ELR (cell line): ENCODE data around the gene RBM22.
A peak's percentile ranks its signal among the peaks of the same experiment; 100 is the strongest.

Experiments used
- DNase-seq: peaks from one replicate; pipeline ENCODE4 v3.0.0-alpha.2; 2015; ENCODE audit warnings: low read depth

The RBM22 gene

DNA sequence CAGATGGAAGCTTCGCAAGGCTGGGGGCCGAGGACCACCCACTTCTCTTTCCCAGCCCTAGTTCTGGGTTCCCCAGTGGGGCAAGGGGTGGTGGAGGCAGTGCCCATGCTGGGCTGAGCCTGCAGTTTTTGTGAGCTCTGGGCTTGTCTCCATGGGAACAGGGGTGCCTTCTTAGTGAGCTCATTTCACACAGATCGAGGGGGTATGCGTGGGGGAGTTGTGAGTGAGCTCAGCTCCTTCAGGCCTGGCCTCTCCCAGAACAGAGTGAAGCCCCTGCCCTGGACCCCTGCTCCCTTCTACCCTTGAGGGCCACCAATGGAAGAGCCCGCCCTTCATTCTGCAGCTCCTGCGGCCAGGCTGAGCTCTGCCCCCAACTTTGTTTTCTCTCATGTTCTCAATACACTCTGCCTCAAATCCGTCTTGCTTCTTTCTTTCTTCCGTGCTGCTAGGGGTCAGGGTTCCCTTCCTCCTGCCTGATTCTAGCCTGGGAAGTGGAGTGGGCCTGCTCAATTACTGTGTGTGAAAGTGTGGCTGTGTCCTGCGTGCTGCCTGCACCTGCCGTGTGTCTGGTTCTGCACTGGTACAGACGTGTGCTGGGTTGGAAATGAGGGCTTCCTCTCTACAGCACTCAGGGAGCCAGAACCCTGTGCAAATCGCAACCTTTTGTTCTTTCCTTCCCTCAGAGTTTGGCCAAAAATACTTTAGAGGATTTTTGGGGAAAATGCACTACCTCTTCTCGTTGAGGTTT is 48.8 kb downstream of the RBM22 start:
- DNase-seq: no peak

DNA sequence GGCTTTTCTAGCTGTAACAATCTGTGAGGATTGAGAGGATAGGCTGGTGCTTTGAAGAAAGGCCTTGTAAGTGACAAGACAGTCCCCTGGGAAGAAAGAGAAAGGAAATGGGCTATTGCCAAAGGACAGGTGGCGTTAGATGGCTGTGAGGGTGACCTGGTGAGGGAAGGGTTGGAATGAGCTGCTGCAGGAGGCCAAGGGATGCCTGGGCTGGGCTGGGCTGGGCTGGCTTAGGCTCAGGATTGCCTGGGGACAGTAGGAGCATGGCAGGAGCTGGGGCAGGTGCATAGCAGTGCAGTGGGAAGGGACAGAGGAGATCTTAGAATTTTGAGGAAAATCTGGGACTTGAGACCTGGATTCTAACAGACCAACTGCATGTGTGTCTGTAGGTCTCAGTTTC is 49.5 kb downstream of the RBM22 start:
- no peak for DNase-seq

DNA sequence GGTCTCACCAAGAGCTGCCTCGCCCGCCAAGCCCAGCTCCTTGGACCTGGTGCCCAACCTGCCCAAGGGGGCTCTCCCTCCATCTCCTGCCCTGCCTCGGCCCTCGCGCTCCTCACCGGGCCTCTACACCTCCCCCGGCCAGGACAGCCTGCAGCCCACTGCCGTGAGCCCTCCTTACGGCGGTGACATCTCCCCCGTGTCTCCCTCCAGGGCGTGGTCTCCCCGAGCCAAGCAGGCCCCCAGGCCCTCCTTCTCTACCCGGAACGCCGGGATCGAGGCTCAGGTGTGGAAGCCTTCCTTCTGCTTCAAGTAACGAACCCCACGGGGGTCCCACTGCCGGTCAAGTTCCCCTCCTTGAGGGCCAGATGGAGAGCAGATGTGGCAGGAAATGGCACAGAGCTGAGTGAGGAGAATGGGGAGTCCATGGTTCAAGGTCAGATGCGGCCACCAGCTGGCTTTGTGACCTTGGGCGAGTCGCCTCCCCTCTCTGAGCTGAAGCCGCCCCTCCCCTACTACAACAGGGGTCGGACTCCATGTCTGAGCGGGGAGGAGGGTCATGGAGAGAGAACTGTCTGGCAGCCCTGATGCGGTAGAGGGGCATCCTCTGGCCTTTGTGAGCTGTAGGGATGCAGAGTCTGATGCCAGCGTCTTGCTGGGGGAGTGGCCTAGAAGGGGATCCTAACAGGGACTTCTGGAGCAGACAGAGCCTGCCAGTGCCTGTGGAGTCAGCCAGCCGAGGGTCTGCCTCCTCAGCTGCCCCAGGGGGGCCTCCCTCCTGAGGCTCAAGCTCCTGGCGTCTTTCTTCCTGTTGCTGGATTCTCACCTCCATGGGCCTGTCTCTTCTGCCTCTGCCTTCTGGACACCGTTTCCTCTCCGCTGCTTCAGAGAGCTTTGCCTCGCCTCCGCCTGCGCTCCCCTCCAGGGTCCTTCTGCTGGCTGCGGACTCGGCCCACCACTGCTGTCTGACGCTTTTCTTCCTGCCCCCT is 50.5 kb downstream of the RBM22 start:
- DNase-seq: no peak

DNA sequence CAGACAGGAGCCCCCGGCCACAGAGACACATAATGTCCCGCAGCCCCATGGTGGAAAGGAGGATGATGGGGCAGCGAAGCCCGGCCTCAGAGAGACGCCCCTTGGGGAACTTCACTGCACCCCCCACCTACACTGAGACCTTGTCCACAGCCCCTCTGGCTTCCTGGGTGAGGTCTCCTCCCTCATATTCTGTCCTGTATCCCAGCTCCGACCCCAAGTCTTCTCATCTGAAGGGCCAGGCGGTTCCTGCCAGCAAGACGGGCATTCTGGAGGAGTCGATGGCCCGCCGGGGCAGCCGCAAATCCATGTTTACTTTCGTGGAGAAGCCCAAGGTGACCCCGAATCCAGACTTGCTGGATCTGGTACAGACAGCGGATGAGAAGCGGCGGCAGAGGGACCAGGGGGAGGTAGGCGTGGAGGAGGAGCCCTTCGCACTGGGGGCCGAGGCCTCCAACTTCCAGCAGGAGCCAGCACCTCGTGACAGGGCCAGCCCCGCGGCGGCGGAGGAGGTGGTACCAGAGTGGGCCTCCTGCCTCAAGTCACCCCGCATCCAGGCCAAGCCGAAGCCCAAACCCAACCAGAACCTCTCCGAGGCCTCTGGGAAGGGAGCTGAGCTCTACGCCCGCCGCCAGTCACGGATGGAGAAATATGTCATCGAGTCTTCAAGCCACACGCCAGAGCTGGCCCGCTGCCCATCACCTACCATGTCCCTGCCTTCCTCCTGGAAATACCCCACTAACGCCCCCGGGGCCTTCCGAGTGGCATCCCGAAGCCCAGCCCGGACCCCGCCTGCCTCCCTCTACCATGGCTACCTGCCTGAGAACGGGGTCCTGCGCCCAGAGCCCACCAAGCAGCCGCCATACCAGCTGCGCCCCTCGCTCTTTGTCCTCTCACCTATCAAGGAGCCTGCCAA is 51.5 kb downstream of the RBM22 start:
- DNase-seq: no peak

DNA sequence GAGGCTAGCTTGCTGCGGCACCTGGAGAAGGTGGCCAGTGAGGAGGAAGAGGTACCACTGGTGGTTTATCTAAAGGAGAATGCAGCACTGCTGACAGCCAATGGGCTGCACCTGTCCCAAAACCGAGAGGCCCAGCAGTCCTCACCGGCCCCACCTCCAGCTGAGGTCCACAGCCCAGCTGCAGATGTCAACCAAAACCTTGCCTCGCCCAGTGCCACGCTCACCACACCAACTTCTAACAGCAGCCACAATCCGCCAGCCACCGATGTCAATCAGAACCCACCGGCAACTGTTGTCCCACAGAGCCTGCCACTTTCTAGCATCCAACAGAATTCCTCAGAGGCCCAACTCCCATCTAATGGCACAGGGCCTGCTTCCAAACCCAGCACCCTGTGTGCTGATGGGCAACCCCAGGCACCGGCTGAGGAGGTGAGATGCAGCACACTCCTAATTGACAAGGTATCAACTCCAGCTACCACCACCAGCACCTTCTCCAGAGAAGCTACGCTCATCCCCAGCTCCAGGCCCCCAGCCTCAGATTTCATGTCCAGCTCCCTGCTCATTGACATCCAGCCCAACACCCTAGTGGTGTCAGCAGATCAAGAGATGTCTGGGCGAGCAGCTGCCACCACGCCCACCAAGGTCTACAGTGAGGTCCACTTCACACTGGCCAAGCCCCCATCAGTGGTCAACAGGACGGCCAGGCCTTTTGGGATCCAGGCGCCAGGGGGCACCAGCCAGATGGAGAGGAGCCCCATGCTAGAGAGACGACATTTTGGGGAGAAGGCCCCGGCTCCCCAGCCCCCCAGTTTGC is 52.4 kb downstream of the RBM22 start:
- no peak for DNase-seq

DNA sequence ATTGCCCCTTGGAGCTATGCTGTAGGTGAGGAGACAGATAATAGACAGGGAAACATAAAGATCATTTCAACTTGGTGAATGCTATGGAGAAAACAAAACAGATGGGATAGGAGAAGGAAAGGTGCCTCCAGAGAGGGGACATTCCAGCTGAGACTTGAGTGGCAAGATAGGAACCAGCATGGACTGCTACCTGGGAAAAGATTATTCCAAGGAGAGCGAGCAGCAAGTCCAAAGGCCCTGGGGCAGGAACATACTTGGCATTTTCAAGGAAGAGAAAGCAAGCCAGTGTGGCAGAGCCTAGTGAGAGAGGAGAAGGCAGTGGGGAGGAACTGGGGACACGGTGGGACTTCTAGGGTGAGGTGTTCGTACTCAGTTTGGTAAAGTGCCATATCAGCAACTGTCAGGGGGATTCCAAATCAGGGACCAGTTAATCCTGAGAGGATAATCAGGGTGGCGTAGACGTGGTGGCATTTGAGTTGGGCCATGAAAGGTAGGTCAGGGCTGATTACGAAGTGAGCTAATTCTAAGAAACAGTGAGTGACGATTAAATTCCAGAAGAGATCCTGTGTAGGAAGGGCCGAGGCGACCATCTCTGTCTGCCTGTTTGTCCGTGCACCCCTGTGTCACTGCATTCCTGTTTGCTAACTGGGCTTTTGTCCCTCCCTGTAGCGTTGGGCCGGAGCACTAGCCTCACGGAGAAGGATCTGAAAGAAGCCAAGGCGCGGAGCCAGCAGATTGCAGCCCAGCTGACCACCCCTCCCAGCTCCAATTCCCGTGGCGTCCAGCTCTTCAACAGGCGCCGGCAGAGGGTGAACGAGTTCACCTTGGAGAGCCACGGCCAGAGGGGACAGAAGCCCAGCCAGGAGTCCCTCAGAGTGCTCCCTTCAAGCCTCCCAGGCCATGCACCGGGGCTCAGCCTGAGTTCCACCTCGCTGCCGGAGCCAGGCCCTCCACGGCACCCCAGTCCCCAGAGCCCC is 53.3 kb downstream of the RBM22 start:
- no peak for DNase-seq

DNA sequence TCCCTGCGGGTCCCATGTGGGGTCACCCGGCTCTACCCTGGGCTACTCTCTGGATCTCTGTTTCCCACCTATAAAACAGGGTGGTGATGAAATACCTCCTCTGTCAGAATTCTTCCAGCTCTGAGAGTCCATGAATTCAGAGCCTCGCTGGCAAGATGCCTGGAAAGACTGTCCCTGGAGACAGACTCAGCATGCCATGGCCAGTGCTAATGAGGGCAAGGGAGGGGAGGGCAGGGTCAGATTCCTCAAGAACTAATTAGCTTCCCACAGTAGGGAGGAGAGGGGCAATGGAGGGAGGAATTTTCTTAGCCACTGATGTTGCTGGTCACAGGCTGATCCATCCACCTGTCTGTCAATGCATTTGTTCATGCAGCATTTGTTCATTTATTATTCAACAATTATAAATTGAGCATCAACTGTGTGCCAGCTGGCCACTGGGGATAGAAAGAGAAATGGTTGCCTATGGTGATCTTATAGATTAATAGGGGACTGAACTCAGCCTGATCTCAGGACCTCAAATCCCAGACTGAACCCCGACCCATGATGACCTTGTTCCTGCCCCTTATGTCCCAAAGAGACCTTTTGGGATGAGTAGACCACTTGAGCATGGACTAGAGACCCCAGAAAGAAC is 55.7 kb downstream of the RBM22 start:
- DNase-seq: peak; percentile 77

DNA sequence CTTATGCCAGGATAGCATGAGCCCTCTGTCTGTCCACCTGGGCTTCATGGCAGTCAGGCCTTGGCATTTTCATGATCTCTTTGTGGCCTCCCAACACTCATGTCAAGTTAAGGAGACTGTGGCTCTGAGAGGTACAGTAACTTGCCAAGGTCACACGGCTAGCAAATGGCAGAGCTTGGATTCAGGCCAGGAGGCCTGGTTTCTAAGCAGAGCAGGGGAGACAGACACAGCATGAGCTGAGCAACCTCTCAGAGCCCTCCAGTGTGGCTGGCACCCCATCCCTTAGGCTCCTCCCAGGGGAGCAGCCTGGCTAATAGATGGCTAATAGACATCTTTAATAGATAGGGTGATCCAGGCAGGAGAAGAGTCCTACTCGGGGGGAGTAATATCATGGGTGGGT is 56.3 kb downstream of the RBM22 start:
- DNase-seq: no peak

DNA sequence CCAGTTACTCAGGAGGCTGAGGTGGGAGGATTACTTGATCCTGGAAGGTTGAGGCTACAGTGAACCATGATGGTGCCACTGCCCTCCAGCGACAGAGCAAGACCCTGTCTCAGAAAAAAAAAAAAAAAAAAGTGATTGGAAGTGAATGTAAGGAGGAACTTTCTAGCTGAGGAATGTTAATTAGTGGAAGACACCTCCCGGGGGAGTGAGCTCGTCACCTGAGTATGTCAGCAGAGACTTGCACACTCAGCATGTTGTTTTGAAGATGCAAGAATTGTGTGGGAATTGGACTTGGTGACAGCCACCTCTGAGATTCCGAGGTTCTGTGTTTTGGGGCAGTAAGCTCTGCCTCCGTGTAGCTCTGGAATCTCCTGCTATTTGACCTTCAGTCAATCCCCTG is 56.8 kb downstream of the RBM22 start:
- no peak for DNase-seq

DNA sequence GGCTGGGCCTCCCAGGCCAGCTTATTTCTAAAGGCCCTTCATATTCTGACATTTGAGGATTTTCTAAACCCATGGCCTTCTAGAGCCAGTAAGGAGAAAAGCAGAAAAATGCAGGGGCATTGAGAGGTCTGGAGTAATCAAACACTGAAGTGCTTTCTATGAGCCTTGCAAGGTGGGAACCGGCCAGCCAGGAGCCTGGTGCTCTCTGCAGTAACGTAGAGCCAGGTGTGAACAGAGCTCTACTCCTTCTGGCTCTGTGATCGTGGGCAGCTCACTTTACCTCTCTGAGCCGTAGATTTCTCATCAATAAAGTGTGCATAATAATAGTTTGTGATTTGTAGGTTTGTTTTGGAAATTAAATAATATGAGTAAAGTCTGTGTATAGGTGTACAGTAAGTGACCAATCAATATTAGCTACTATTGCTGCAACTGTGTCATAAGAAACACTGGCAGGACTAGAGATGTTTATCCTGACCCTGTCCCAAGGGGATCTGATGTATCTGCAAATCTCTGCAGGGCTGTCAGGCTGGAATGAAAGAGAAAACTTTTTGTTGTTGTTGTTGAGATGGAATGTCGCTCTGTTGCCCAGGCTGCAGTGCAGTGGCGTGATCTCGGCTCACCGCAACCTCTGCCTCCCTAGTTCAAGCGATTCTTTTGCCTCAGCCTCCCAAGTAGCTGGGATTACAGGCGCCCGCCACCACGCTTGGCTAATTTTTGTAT is 57.7 kb downstream of the RBM22 start:
- DNase-seq: no peak

DNA sequence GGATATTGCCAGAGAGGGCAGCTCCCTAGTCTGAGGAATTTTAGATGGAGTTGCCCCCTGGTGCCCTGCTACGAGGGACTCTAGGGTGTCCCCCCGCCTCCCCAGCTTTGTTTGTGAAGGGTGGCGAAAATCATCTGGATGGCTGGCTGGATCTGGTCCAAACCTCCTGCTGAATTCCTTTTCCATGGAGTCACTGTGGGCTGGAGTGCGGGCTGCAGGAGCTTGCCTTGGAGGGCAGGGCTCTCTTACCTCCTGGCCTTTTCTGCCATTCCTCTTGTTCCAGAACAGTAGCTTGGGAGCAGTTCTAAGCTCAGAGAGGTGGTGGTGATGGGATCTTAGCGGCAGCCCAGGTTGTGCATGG is 58.3 kb downstream of the RBM22 start:
- DNase-seq: peak; percentile 95

DNA sequence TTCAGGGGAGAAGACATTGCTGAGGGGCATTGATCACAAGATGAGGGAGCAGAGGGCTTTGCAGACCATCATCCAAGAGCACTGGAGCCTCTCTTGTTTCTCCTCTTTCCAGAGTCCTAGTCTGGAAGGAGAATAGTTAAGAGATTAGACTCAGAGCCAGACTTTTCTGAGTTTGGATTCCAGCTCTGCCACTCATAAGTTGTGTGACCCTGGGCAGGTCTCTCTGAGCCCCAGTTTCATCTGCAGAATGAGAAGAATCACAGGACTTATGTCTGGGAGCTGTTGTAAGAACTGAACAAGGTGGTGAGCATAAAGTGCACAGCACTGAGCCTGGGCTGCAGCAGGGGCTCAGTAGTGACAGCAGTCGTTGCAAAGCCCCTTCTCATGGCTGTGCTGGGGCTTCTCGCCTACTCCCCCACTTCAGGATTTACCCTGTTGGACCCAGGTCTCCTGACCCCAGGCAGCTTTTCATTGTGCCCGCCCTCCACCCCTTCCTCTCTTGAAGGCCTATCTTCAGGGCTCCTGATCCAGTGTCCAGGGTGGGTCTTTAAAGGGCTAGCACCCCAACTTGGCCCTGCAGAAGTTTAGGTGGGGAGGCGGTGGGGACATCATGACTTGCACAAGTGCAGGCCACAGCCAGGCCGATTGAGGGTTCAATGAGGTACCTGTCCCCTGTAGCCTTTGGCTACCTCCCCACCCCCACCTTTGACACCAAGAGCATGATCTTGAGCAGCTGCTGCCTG is 58.9 kb downstream of the RBM22 start:
- DNase-seq: peak; percentile 36

DNA sequence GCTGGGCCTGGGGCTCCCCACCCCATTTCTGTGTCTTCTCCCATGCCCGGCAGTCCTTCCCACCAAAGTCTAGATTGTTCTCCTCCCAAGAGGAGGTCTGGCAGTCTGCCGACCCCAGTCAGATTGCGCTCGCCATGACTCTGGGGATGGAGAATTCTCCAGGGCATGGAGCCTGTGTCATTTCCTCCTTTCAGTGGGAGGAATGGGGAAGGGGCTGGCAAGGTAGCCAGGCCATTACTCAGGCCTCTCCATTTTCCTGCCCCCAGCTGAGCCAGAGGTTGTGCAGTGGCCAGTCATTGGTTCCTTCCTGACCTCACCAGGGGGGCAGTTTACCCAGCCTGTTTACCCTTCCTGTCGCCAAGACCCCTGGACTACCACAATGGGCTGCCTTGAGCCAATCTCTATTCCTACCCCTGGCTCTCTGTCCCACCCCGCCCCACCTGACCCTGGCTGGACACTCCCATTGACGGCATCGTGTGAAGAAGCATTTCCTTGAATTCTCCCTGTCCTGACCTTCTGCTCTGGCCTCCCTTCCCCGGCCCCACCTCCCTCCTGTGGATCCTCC is 59.8 kb downstream of the RBM22 start:
- DNase-seq: peak; percentile 86
